Smooth muscle cell (in vitro differentiated cells): ENCODE data around the gene GABARAPL1. TPM values are rescaled to one million over a fixed set of nuclear protein-coding genes. Genes with fewer than 3 reads are reported as not detected.

ENCODE experiments used
- DNase-seq: peaks from one replicate; lab custom pipeline; 2025; ENCODE audit not compliant: unreplicated experiment; lab: John Stamatoyannopoulos, UW
- H2AFZ ChIP-seq: fragments of 200-600 bp; sonication (generic); 2 replicates; pipeline ENCODE4 v1.6.0; 2016; ENCODE audit warnings: antibody characterized with exemption, low read depth, mild to moderate bottlenecking
- H3F3A ChIP-seq: fragments of 200-600 bp; sonication (generic); 2 replicates; pipeline ENCODE4 v1.6.0; 2017; ENCODE audit warnings: antibody characterized with exemption, low read depth
- H3K27ac ChIP-seq: fragments of 200-600 bp; sonication (generic); 2 replicates; pipeline ENCODE4 v1.5.1; 2016; ENCODE audit warnings: low read depth, mild to moderate bottlenecking
- H3K27me3 ChIP-seq: fragments of 200-600 bp; sonication (generic); 2 replicates; pipeline ENCODE4 v1.6.1; 2016; ENCODE audit warnings: low read depth, mild to moderate bottlenecking
- H3K36me3 ChIP-seq: fragments of 200-600 bp; sonication (generic); 2 replicates; pipeline ENCODE4 v1.5.1; 2016; ENCODE audit warnings: low read depth
- H3K4me1 ChIP-seq: fragments of 200-600 bp; sonication (generic); 2 replicates; pipeline ENCODE4 v1.5.1; 2016; ENCODE audit warnings: low read depth
- H3K4me2 ChIP-seq: fragments of 200-600 bp; sonication (generic); 2 replicates; pipeline ENCODE4 v1.6.0; 2016; ENCODE audit warnings: mild to moderate bottlenecking
- H3K4me3 ChIP-seq: fragments of 200-600 bp; sonication (generic); 2 replicates; pipeline ENCODE4 v1.5.1; 2016; ENCODE audit warnings: mild to moderate bottlenecking
- H3K79me2 ChIP-seq: fragments of 200-600 bp; sonication (generic); 2 replicates; pipeline ENCODE4 v1.6.0; 2016; ENCODE audit warnings: low read depth, mild to moderate bottlenecking
- H3K9ac ChIP-seq: fragments of 200-600 bp; sonication (generic); 2 replicates; pipeline ENCODE4 v1.6.0; 2016; ENCODE audit warnings: low read depth
- H3K9me3 ChIP-seq: fragments of 200-600 bp; sonication (generic); replicated peaks from 2 replicates; pipeline ENCODE4 v1.5.1; 2016; ENCODE audit warnings: low read depth
- H4K20me1 ChIP-seq: fragments of 200-600 bp; sonication (generic); 2 replicates; pipeline ENCODE4 v1.6.0; 2016; ENCODE audit warnings: low read depth
- CTCF ChIP-seq: fragments of 200-600 bp; sonication (generic); IDR thresholded peaks from 2 replicates; pipeline ENCODE4 v1.5.1; 2017; ENCODE audit warnings: borderline replicate concordance, mild to moderate bottlenecking, antibody characterized with exemption; ENCODE audit not compliant: insufficient read depth, poor library complexity, severe bottlenecking
- WGBS: methylation state at CpG from one replicate; pipeline ENCODE4 v1.1.7; 2016; ENCODE audit warnings: low lambda C conversion rate; 5-methylcytosine and 5-hydroxymethylcytosine counted together
- polyA plus RNA-seq: library from polyadenylated mRNA; unstranded; fragments of >200 nt; fragmentation: Nextera tagmentation; extraction: Ambion mirVana; gene quantifications from 2 replicates; pipeline ENCODE4 v1.2.1, GENCODE V29; 2016
- total RNA-seq: library from RNA; depleted of rRNA; stranded (reverse); fragments of >200 nt; gene quantifications from 2 replicates; pipeline ENCODE4 v1.2.3, GENCODE V29; 2014

GABARAPL1 gene
- total and polyA plus RNA-seq, 2 experiments from 2014 or later: 83.4 to 90.0 TPM

DNA sequence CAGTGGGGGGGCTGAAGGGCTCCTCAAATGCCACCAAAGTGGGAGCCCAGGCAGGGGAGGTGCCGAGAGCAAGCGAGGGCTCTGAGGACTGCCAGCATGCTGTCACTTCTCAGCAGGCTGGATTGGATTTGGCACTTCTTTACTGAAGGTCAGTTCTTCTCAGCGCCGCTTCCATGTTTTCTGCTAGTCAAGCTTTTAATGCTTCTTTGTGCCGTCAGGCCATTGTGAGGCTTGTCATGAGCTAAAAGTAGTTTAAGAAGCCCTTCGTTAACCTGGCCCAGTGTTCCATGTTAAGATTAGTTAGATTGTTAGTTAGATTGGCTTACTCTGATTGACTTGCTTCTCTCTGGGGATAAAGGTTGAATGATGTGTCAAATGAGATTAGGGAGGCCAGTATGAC is 13.4 kb downstream of the GABARAPL1 start:
- DNase-seq: no peak
- no peaks in the 10 kb centered on the region for H3K9me3 ChIP-seq
- no peak for TF ChIP-seq CTCF
- H3K4me3 ChIP-seq: no peak overlapping the region
- H3K36me3 ChIP-seq: peaks cover 21% of the 10 kb centered on the region
- H4K20me1 ChIP-seq: peaks cover 7% of the 10 kb centered on the region
- H3K27ac ChIP-seq: no peak overlapping the region
- no peaks in the 10 kb centered on the region for H3K79me2 ChIP-seq
- H3F3A ChIP-seq: no peaks in the 10 kb centered on the region
- H3K4me2 ChIP-seq: no peak overlapping the region
- WGBS: 95% methylated on average over 6 of the region's 6 CpGs
- no peaks in the 10 kb centered on the region for H3K27me3 ChIP-seq
- no peaks in the 10 kb centered on the region for H3K4me1 ChIP-seq
- no peak overlapping the region for H3K9ac ChIP-seq
- no peak overlapping the region for H2AFZ ChIP-seq

DNA sequence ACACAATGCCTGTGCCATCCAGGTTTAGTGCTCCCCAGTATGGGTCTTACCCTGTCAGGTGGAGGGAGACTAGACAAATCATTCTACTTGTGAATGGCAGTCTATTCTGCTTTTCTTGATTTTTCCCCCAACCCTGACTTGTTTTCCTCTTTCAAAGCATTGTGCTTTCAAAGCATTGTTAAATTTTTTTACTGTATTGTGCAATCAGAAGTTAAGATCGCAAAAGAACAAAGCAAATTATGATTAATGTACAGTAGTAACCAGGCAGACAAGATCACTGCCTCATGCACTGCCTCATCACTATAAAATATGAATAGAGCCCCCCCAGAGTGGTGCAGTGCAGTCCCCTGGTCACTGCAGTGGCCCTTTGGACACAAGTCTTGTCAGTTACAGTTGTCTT is 14.1 kb downstream of the GABARAPL1 start:
- no peak for TF ChIP-seq CTCF
- no peak overlapping the region for H3K4me2 ChIP-seq
- H3K4me1 ChIP-seq: no peaks in the 10 kb centered on the region
- DNase-seq: no peak
- no peak overlapping the region for H3K4me3 ChIP-seq
- WGBS: 91% methylated on average over 1 of the region's 1 CpG
- no peak overlapping the region for H3K9ac ChIP-seq
- H3K79me2 ChIP-seq: no peaks in the 10 kb centered on the region
- H3K27ac ChIP-seq: no peak overlapping the region
- H4K20me1 ChIP-seq: peaks cover under 1% of the 10 kb centered on the region
- H3K9me3 ChIP-seq: no peaks in the 10 kb centered on the region
- H2AFZ ChIP-seq: no peak overlapping the region
- H3K36me3 ChIP-seq: peaks cover 21% of the 10 kb centered on the region
- H3K27me3 ChIP-seq: no peaks in the 10 kb centered on the region
- no peaks in the 10 kb centered on the region for H3F3A ChIP-seq

DNA sequence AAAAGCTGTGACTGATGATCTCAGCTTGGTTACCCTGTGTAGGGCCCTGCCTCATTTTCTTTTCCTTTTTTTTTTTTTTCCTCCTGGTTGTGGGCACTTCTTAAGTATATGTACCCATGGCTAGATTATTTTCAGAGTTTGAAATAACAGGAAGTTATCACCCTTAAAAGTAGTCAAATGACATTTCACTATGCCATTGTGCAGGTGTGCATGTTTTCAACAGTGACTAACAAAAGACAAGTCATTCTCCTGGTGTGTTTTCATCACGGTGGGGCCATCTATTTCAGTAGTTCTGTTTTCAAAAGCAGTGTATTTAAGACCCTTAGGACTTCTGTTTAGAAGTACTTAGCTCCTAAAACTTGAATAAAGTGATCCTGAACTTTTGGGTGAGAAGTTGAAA is 15.0 kb downstream of the GABARAPL1 start:
- 91% methylated on average over 1 of the region's 1 CpG for WGBS
- H3K27me3 ChIP-seq: no peaks in the 10 kb centered on the region
- no peaks in the 10 kb centered on the region for H3K9me3 ChIP-seq
- no peak for TF ChIP-seq CTCF
- H3K9ac ChIP-seq: no peak overlapping the region
- peaks cover 13% of the 10 kb centered on the region for H3K36me3 ChIP-seq
- no peaks in the 10 kb centered on the region for H3F3A ChIP-seq
- H3K4me2 ChIP-seq: no peak overlapping the region
- no peak for DNase-seq
- no peaks in the 10 kb centered on the region for H4K20me1 ChIP-seq
- no peak overlapping the region for H2AFZ ChIP-seq
- no peak overlapping the region for H3K27ac ChIP-seq
- no peak overlapping the region for H3K4me3 ChIP-seq
- no peaks in the 10 kb centered on the region for H3K4me1 ChIP-seq
- H3K79me2 ChIP-seq: no peaks in the 10 kb centered on the region

DNA sequence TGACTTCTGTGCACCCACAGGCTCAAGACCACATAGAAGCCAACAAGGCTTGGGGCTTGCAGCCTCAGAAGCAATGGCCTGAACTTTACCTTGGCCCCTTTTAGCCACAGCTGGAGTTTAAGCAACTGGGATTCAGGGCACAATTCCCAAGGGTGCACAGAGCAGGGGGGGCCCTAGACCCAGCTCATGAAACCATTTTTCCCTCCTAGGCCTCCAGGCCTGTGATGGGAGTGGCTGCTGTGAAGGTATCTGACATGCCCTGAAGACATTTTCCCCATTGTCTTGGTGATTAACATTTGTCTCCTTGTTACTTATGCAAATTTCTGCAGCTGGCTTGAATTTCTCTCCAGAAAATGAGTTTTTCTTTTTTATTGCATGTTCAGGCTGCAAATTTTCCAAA is 21.9 kb downstream of the GABARAPL1 start:
- Histone ChIP-seq H3K9me3 (no peaks in the 10 kb centered on the region), H3K27ac (no peak overlapping the region), H3K4me3 (no peak overlapping the region), H3K79me2 (no peaks in the 10 kb centered on the region), H3K4me1 (no peaks in the 10 kb centered on the region), H3K27me3 (no peaks in the 10 kb centered on the region), H3K4me2 (no peak overlapping the region), H4K20me1 (no peaks in the 10 kb centered on the region), H3F3A (no peaks in the 10 kb centered on the region), H3K9ac (no peak overlapping the region), H2AFZ (no peak overlapping the region), H3K36me3 (no peaks in the 10 kb centered on the region)
- DNase-seq: no peak
- TF ChIP-seq CTCF: no peak
